PC-3 (cell line): Measurements from ENCODE around the gene RNASE13. TPM values are rescaled to one million over a fixed set of nuclear protein-coding genes. Genes with fewer than 3 reads are reported as not detected.

Experiments
- ATAC-seq: fragments of 200-7000 bp; cut with Tn5 transposase; 2 replicates; pipeline ENCODE4 v1.9.1; 2020; ENCODE audit warnings: mild to moderate bottlenecking, moderate library complexity
- BruUV-seq: library from RNA; stranded (reverse); fragments of 400-500 nt; replicated peaks from 2 replicates; lab custom pipeline; 2021; lab: Mats Ljungman, UMichigan
- CTCF ChIA-PET: fragments of 300-600 bp; sonication (Branson Sonifier 250); formaldehyde crosslinking; loops from one replicate; lab custom pipeline; 2022; ENCODE audit warnings: antibody characterized with exemption; lab: Charles Lee
- POLR2A ChIA-PET: fragments of 300-600 bp; sonication (Branson Sonifier 250); formaldehyde crosslinking; loops from one replicate; lab custom pipeline; 2022; ENCODE audit warnings: antibody characterized with exemption; ENCODE audit not compliant: unreplicated experiment; lab: Charles Lee
- DNase-seq: peaks from one replicate; pipeline ENCODE4 v3.0.0-alpha.2; 2015
- H2AFZ ChIP-seq: fragments of 300-600 bp; sonication (generic); 2 replicates; pipeline ENCODE4 v1.6.0; 2016; ENCODE audit warnings: antibody characterized with exemption, low read length
- H3F3A ChIP-seq: fragments of 300-600 bp; sonication (generic); one replicate; pipeline ENCODE4 v1.6.0; 2017; ENCODE audit warnings: antibody characterized with exemption, low read length, control low read depth, mild to moderate bottlenecking; ENCODE audit not compliant: unreplicated experiment
- H3K27ac ChIP-seq: fragments of 300-600 bp; sonication (generic); 2 replicates; pipeline ENCODE4 v1.5.1; 2016; ENCODE audit warnings: mild to moderate bottlenecking, low read length
- H3K27me3 ChIP-seq: fragments of 300-600 bp; sonication (generic); 2 replicates; pipeline ENCODE4 v1.6.1; 2016; ENCODE audit warnings: low read length, mixed read lengths
- H3K36me3 ChIP-seq: fragments of 300-600 bp; sonication (generic); 2 replicates; pipeline ENCODE4 v1.6.1; 2016; ENCODE audit warnings: low read depth, mixed run types, low read length, mixed read lengths
- H3K4me1 ChIP-seq: fragments of 300-600 bp; sonication (generic); 2 replicates; pipeline ENCODE4 v1.5.1; 2016; ENCODE audit warnings: low read length; ENCODE audit not compliant: insufficient read depth
- H3K4me2 ChIP-seq: fragments of 300-600 bp; sonication (generic); 2 replicates; pipeline ENCODE4 v1.6.0; 2016; ENCODE audit warnings: low read length
- H3K4me3 ChIP-seq: fragments of 300-600 bp; sonication (generic); 2 replicates; pipeline ENCODE4 v1.5.1; 2016; ENCODE audit warnings: mild to moderate bottlenecking, low read length, mixed read lengths
- H3K79me2 ChIP-seq: fragments of 300-600 bp; sonication (generic); 2 replicates; pipeline ENCODE4 v1.6.1; 2017; ENCODE audit warnings: low read length, mixed read lengths
- H3K9ac ChIP-seq: fragments of 300-600 bp; sonication (generic); 2 replicates; pipeline ENCODE4 v1.6.0; 2016; ENCODE audit warnings: mild to moderate bottlenecking, low read length
- H3K9me2 ChIP-seq: fragments of 300-600 bp; sonication (generic); replicated peaks from 2 replicates; pipeline ENCODE4 v1.6.1; 2016; ENCODE audit warnings: mixed run types, low read length, mixed read lengths
- H3K9me3 ChIP-seq: fragments of 300-600 bp; sonication (generic); 2 replicates; pipeline ENCODE4 v1.6.1; 2016; ENCODE audit warnings: low read length, mixed read lengths
- H4K20me1 ChIP-seq: fragments of 300-600 bp; sonication (generic); 2 replicates; pipeline ENCODE4 v1.6.1; 2016; ENCODE audit warnings: low read length, mixed read lengths
- CTCF ChIP-seq: fragments of 300-600 bp; sonication (generic); conservative IDR thresholded peaks from 2 replicates; pipeline ENCODE4 v1.5.1; 2017; ENCODE audit warnings: antibody characterized with exemption, low read depth, mild to moderate bottlenecking, low read length
- EZH2 ChIP-seq: fragments of 300-600 bp; sonication (generic); IDR thresholded peaks from one replicate; pipeline ENCODE4 v1.6.1; 2017; ENCODE audit warnings: antibody characterized with exemption, mild to moderate bottlenecking, low read length; ENCODE audit not compliant: unreplicated experiment
- EZH2phosphoT487 ChIP-seq: fragments of 300-600 bp; sonication (generic); IDR thresholded peaks from 2 replicates; pipeline ENCODE4 v1.6.1; 2018; ENCODE audit warnings: mild to moderate bottlenecking, antibody characterized with exemption, low read length, borderline replicate concordance
- intact Hi-C: fragments of 100-400 bp; cut with micrococcal nuclease; formaldehyde crosslinking; loops from 2 replicates; pipeline ENCODE4 v1.9.0; 2023
- total RNA-seq: library from RNA; depleted of rRNA; stranded (reverse); fragments of >200 nt; gene quantifications from 2 replicates; pipeline ENCODE4 v1.2.3, GENCODE V29; 2014

RNASE13 gene
- total RNA-seq, 1 experiment from 2014 or later, result not detected

GRCh38 chr14:20997115-20997514 is 37.5 kb downstream of the RNASE13 start:
- Histone ChIP-seq H3K4me2 (no peak overlapping the region), H3K27ac (no peak overlapping the region), H3K4me1 (no peaks in the 10 kb centered on the region; the same call in 1 of the 2 replicates), H4K20me1 (no peaks in the 10 kb centered on the region), H3K79me2 (0 out of 2 replicates have a peak, but pooled peaks cover 6% of the 10 kb centered on the region), H3K9ac (no peak overlapping the region), H3K36me3 (peaks cover 40% of the 10 kb centered on the region), H3F3A (no peaks in the 10 kb centered on the region), H3K9me2 (no peaks in the 10 kb centered on the region), H3K4me3 (no peak overlapping the region), H3K27me3 (no peaks in the 10 kb centered on the region), H2AFZ (no peak overlapping the region), H3K9me3 (no peaks in the 10 kb centered on the region)
- CTCF ChIA-PET, result no interaction called here
- DNase-seq, result no peak
- ATAC-seq, result no peak
- TF ChIP-seq EZH2 (no peak), EZH2phosphoT487 (no peak), CTCF (no peak)
- POLR2A ChIA-PET, result no interaction called here
- intact Hi-C loops, result no loop called here
- no TSS peak for BruUV-seq

GRCh38 chr14:20996521-20996920 is 38.1 kb downstream of the RNASE13 start:
- H3K4me2 ChIP-seq, result no peak overlapping the region
- H3K9ac ChIP-seq, result no peak overlapping the region
- ATAC-seq (no peak), DNase-seq (no peak)
- peaks cover 5% of the 10 kb centered on the region; the same call in 1 of the 2 replicates for H3K4me1 ChIP-seq
- no peaks in the 10 kb centered on the region for H3K27me3 ChIP-seq
- H3K79me2 ChIP-seq, result peaks cover 12% of the 10 kb centered on the region
- no peaks in the 10 kb centered on the region for H3K9me2 ChIP-seq
- TF ChIP-seq EZH2 (no peak), CTCF (no peak), EZH2phosphoT487 (no peak)
- H3K27ac ChIP-seq, result no peak overlapping the region
- POLR2A ChIA-PET, result no interaction called here
- H3K4me3 ChIP-seq, result no peak overlapping the region
- no peaks in the 10 kb centered on the region for H3K9me3 ChIP-seq
- no TSS peak for BruUV-seq
- CTCF ChIA-PET, result no interaction called here
- H4K20me1 ChIP-seq, result peaks cover 4% of the 10 kb centered on the region; the same call in 1 of the 2 replicates
- H3F3A ChIP-seq, result no peaks in the 10 kb centered on the region
- peaks cover 44% of the 10 kb centered on the region for H3K36me3 ChIP-seq
- intact Hi-C loops, result no loop called here
- no peak overlapping the region for H2AFZ ChIP-seq

DNA sequence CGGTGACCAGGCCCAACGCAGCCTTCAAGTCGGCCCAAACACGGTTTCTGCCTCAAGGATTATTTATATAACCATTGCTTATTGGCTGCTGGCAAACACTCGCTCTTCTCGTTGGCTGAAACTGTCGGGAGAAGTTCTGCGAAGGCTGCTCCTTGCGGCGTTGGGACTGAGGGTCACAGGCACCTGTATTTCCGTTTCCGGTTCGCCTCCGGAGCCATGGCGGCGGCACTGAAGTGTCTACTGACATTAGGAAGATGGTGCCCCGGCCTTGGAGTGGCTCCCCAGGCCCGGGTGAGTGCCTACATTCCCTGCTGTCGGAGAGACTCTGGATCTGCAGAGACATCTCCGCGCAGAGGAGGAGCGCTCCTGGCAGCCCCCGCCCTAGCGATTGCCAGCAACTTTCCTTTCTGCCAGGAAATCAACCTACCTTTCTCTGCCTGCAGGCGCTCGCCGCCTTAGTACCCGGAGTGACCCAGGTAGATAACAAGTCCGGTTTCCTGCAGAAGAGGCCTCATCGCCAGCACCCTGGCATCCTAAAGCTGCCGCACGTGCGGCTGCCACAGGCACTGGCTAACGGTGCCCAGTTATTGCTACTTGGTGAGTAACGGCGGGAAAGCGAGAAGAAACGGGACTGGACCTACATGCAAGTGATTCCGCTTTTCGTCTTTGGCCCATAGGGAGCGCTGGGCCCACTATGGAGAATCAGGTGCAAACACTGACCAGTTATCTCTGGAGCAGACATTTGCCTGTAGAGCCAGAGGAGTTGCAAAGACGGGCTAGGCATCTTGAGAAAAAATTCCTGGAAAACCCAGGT is 44.6 kb downstream of the RNASE13 start, which contains the start of gene METTL17:
Gene METTL17 (plus strand): TSS at position 194 of the 814 bp plus-strand sequence. CDS start 23 bp downstream, at position 217.
- ChIA-PET POLR2A (no interaction called here), CTCF (no interaction called here)
- peaks cover 4% of the 10 kb centered on the region for H3F3A ChIP-seq
- H3K27me3 ChIP-seq, result no peaks in the 10 kb centered on the region
- TSS peak; percentile 77 for BruUV-seq
- H3K27ac ChIP-seq, result peak within 1 kb of the TSS; percentile 58
- peak within 1 kb of the TSS; percentile 90 for H3K4me2 ChIP-seq
- no peaks in the 10 kb centered on the region; the same call in 1 of the 2 replicates for H3K9me2 ChIP-seq
- TF ChIP-seq CTCF (no peak; the same call in none of the 2 replicates), EZH2phosphoT487 (no peak), EZH2 (no peak)
- peaks cover 4% of the 10 kb centered on the region; the same call in 1 of the 2 replicates for H4K20me1 ChIP-seq
- peak; percentile 98 for DNase-seq
- H3K36me3 ChIP-seq, result peaks cover 29% of the 10 kb centered on the region
- peak within 1 kb of the TSS; percentile 83 for H3K9ac ChIP-seq
- no peaks in the 10 kb centered on the region for H3K9me3 ChIP-seq
- H3K79me2 ChIP-seq, result peaks cover 29% of the 10 kb centered on the region
- peak within 1 kb of the TSS; percentile 89 for H2AFZ ChIP-seq
- peak; percentile 86 for ATAC-seq
- intact Hi-C loops, result loop anchor here (1.0 kb wide), 1 partner anchor 19 kb away; no protein-coding TSS in a partner anchor
- H3K4me1 ChIP-seq, result peaks cover 42% of the 10 kb centered on the region
- H3K4me3 ChIP-seq, result peak within 1 kb of the TSS; percentile 92
